ENCODE data around the gene YPEL5.
"Not testable (repeated sequence)": the region's sequence is repeated elsewhere in the genome, so short reads cannot be mapped to it uniquely, and the experiment has no call there.

YPEL5 gene

GRCh38 chr2:30113617-30114293 is 33.1 kb upstream of the YPEL5 start:
- H3K9me3 Mint-ChIP-seq = no peaks in the 10 kb centered on the region
- H3K4me1 Mint-ChIP-seq = peaks cover 6% of the 10 kb centered on the region
- H3K27ac Mint-ChIP-seq (ENCODE audit: low read depth) = no peak overlapping the region
- DNase-seq (ENCODE audit: low spot score in 2 of 2) (no peak), ATAC-seq (replicated peaks; ENCODE audit: extremely low read depth, poor library complexity, severe bottlenecking) (no peak)
- no peaks in the 10 kb centered on the region for H3K36me3 Mint-ChIP-seq (ENCODE audit: insufficient read depth)
- H3K27me3 Mint-ChIP-seq = peaks cover 12% of the 10 kb centered on the region
- H3K4me3 Mint-ChIP-seq = no peak overlapping the region

GRCh38 chr2:30115141-30115980 is 31.4 kb upstream of the YPEL5 start:
- Mint-ChIP-seq H3K36me3 (ENCODE audit: insufficient read depth) (no peaks in the 10 kb centered on the region), H3K27ac (ENCODE audit: low read depth) (no peak overlapping the region), H3K9me3 (no peaks in the 10 kb centered on the region), H3K4me1 (peaks cover 6% of the 10 kb centered on the region), H3K4me3 (no peak overlapping the region), H3K27me3 (peaks cover 22% of the 10 kb centered on the region)
- peak; percentile 37 for DNase-seq (ENCODE audit: low spot score in 2 of 2)
- no peak for ATAC-seq (replicated peaks; ENCODE audit: extremely low read depth, poor library complexity, severe bottlenecking)

- no peak for DNase-seq (ENCODE audit: low spot score in 2 of 2)
- Mint-ChIP-seq H3K27me3 (peaks cover 25% of the 10 kb centered on the region), H3K4me3 (no peak overlapping the region), H3K4me1 (peaks cover 6% of the 10 kb centered on the region), H3K9me3 (no peaks in the 10 kb centered on the region), H3K36me3 (ENCODE audit: insufficient read depth) (no peaks in the 10 kb centered on the region), H3K27ac (ENCODE audit: low read depth) (no peak overlapping the region)
- no peak for ATAC-seq (replicated peaks; ENCODE audit: extremely low read depth, poor library complexity, severe bottlenecking)
Measured at GRCh38 chr2:30115981-30116285, 30.9 kb upstream of the YPEL5 start.

GRCh38 chr2:30122362-30122761 is 24.4 kb upstream of the YPEL5 start:
- no peak for ATAC-seq (replicated peaks; ENCODE audit: extremely low read depth, poor library complexity, severe bottlenecking)
- H3K27me3 Mint-ChIP-seq = peaks cover 61% of the 10 kb centered on the region
- H3K4me3 Mint-ChIP-seq = no peak overlapping the region
- H3K36me3 Mint-ChIP-seq (ENCODE audit: insufficient read depth) = no peaks in the 10 kb centered on the region
- no peak overlapping the region for H3K27ac Mint-ChIP-seq (ENCODE audit: low read depth)
- no peak for DNase-seq (ENCODE audit: low spot score in 2 of 2)
- no peaks in the 10 kb centered on the region for H3K9me3 Mint-ChIP-seq
- H3K4me1 Mint-ChIP-seq = no peaks in the 10 kb centered on the region

GRCh38 chr2:30127016-30127893 is 19.6 kb upstream of the YPEL5 start:
- Mint-ChIP-seq H3K36me3 (ENCODE audit: insufficient read depth) (no peaks in the 10 kb centered on the region), H3K4me1 (no peaks in the 10 kb centered on the region), H3K27me3 (peaks cover 27% of the 10 kb centered on the region), H3K27ac (ENCODE audit: low read depth) (no peak overlapping the region), H3K9me3 (no peaks in the 10 kb centered on the region), H3K4me3 (no peak overlapping the region)
- ATAC-seq (replicated peaks; ENCODE audit: extremely low read depth, poor library complexity, severe bottlenecking) (no peak), DNase-seq (ENCODE audit: low spot score in 2 of 2) (no peak)

GRCh38 chr2:30134582-30134981 is 12.2 kb upstream of the YPEL5 start:
- H3K27me3 Mint-ChIP-seq = peaks cover 28% of the 10 kb centered on the region
- no peak overlapping the region for H3K27ac Mint-ChIP-seq (ENCODE audit: low read depth)
- no peaks in the 10 kb centered on the region for H3K9me3 Mint-ChIP-seq
- no peaks in the 10 kb centered on the region for H3K4me1 Mint-ChIP-seq
- ATAC-seq (replicated peaks; ENCODE audit: extremely low read depth, poor library complexity, severe bottlenecking) (no peak), DNase-seq (ENCODE audit: low spot score in 2 of 2) (no peak)
- peaks cover 2% of the 10 kb centered on the region for H3K36me3 Mint-ChIP-seq (ENCODE audit: insufficient read depth)
- no peak overlapping the region for H3K4me3 Mint-ChIP-seq

GRCh38 chr2:30135541-30135940 is 11.3 kb upstream of the YPEL5 start:
- ATAC-seq (replicated peaks; ENCODE audit: extremely low read depth, poor library complexity, severe bottlenecking) (no peak), DNase-seq (ENCODE audit: low spot score in 2 of 2) (no peak)
- H3K36me3 Mint-ChIP-seq (ENCODE audit: insufficient read depth) = peaks cover 2% of the 10 kb centered on the region
- no peak overlapping the region for H3K27ac Mint-ChIP-seq (ENCODE audit: low read depth)
- no peaks in the 10 kb centered on the region for H3K4me1 Mint-ChIP-seq
- H3K27me3 Mint-ChIP-seq = peaks cover 28% of the 10 kb centered on the region
- no peak overlapping the region for H3K4me3 Mint-ChIP-seq
- no peaks in the 10 kb centered on the region for H3K9me3 Mint-ChIP-seq

GRCh38 chr2:30136764-30137444 is 9.9 kb upstream of the YPEL5 start:
- Mint-ChIP-seq H3K27me3 (peaks cover 28% of the 10 kb centered on the region), H3K36me3 (ENCODE audit: insufficient read depth) (peaks cover 2% of the 10 kb centered on the region), H3K4me1 (no peaks in the 10 kb centered on the region), H3K27ac (ENCODE audit: low read depth) (no peak overlapping the region), H3K4me3 (no peak overlapping the region), H3K9me3 (no peaks in the 10 kb centered on the region)
- no peak for ATAC-seq (replicated peaks; ENCODE audit: extremely low read depth, poor library complexity, severe bottlenecking)
- no peak for DNase-seq (ENCODE audit: low spot score in 2 of 2)

GRCh38 chr2:30139131-30139870 is 7.5 kb upstream of the YPEL5 start:
- ATAC-seq (replicated peaks; ENCODE audit: extremely low read depth, poor library complexity, severe bottlenecking) = peak; percentile 67
- Mint-ChIP-seq H3K27me3 (peaks cover 28% of the 10 kb centered on the region), H3K4me1 (no peaks in the 10 kb centered on the region), H3K27ac (ENCODE audit: low read depth) (no peak overlapping the region), H3K4me3 (no peak overlapping the region), H3K9me3 (no peaks in the 10 kb centered on the region), H3K36me3 (ENCODE audit: insufficient read depth) (no peaks in the 10 kb centered on the region)
- no peak for DNase-seq (ENCODE audit: low spot score in 2 of 2)

GRCh38 chr2:30141136-30141535 is 5.7 kb upstream of the YPEL5 start:
- Mint-ChIP-seq H3K4me3 (no peak overlapping the region), H3K27ac (ENCODE audit: low read depth) (no peak overlapping the region), H3K4me1 (peaks cover 11% of the 10 kb centered on the region), H3K9me3 (no peaks in the 10 kb centered on the region), H3K27me3 (peaks cover 11% of the 10 kb centered on the region), H3K36me3 (ENCODE audit: insufficient read depth) (peaks cover 4% of the 10 kb centered on the region)
- ATAC-seq (replicated peaks; ENCODE audit: extremely low read depth, poor library complexity, severe bottlenecking) = no peak
- no peak for DNase-seq (ENCODE audit: low spot score in 2 of 2)

GRCh38 chr2:30144260-30144659 is 2.5 kb upstream of the YPEL5 start:
- Mint-ChIP-seq H3K4me3 (no peak overlapping the region), H3K4me1 (peaks cover 25% of the 10 kb centered on the region), H3K9me3 (no peaks in the 10 kb centered on the region)

GRCh38 chr2:30144951-30145350 is 1.9 kb upstream of the YPEL5 start:
- ATAC-seq (replicated peaks; ENCODE audit: extremely low read depth, poor library complexity, severe bottlenecking); H3K27me3 Mint-ChIP-seq; H3K9me3 Mint-ChIP-seq; H3K4me3 Mint-ChIP-seq; DNase-seq (ENCODE audit: low spot score in 2 of 2): not testable (repeated sequence)
- Mint-ChIP-seq H3K4me1 (peaks cover 31% of the 10 kb centered on the region), H3K36me3 (ENCODE audit: insufficient read depth) (peaks cover 39% of the 10 kb centered on the region), H3K27ac (ENCODE audit: low read depth) (peak overlapping the region; percentile 99)

More at GRCh38 chr2:30144260-30144659, 2.5 kb upstream of the YPEL5 start:
- Mint-ChIP-seq H3K36me3 (ENCODE audit: insufficient read depth) (peaks cover 32% of the 10 kb centered on the region), H3K27ac (ENCODE audit: low read depth) (peak overlapping the region; percentile 99), H3K27me3 (no peaks in the 10 kb centered on the region)
- no peak for DNase-seq (ENCODE audit: low spot score in 2 of 2)
- ATAC-seq (replicated peaks; ENCODE audit: extremely low read depth, poor library complexity, severe bottlenecking) = no peak
